Esophagus squamous epithelium (tissue), 4 donors: ENCODE results near the gene SARM1.

Experiments used
- CTCF ChIP-seq, 6 experiments: fragments of 450-650 bp in 4 of 6; fragments of 200-600 bp in 2 of 6; sonication (generic) in 2 of 6; IDR thresholded peaks; one replicate each; pipeline ENCODE4 v1.5.1; 2016 to 2019; ENCODE audit warnings: antibody characterized with exemption in 6 of 6, mild to moderate bottlenecking in 4 of 6, moderate library complexity in 4 of 6
- POLR2A ChIP-seq, 4 donors: fragments of 450-650 bp; IDR thresholded peaks; one replicate each; pipeline ENCODE4 v1.6.1; 2017; ENCODE audit warnings: antibody characterized with exemption in 4 of 4, mild to moderate bottlenecking in 4 of 4, moderate library complexity in 3 of 4

- TF ChIP-seq CTCF (IDR thresholded peaks at IDR 0.05) (no peak), POLR2A (IDR thresholded peaks at IDR 0.05) (no peak)
These were observed 33.3 kb upstream of the SARM1 start for GRCh38 chr17:28338056-28338768.
